H54 (cell line): ENCODE results near the gene INSL6.
"Not testable (repeated sequence)": the region's sequence is repeated elsewhere in the genome, so short reads cannot be mapped to it uniquely, and the experiment has no call there.

ENCODE experiments used
- DNase-seq: peaks from one replicate; pipeline ENCODE4 v3.0.0; 2011; ENCODE audit warnings: low spot score, mixed read lengths; ENCODE audit not compliant: insufficient read length
- FAIRE-seq: peaks from 3 replicates; lab custom pipeline; 2011; peaks lifted over from hg19 to GRCh38; lab: Jason Lieb, UNC
- POLR2A ChIP-seq: IDR thresholded peaks from 2 replicates; pipeline ENCODE4 v1.6.1; 2011; ENCODE audit warnings: low read depth, mild to moderate bottlenecking, low read length

The INSL6 gene, protein sequence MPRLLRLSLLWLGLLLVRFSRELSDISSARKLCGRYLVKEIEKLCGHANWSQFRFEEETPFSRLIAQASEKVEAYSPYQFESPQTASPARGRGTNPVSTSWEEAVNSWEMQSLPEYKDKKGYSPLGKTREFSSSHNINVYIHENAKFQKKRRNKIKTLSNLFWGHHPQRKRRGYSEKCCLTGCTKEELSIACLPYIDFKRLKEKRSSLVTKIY

DNA sequence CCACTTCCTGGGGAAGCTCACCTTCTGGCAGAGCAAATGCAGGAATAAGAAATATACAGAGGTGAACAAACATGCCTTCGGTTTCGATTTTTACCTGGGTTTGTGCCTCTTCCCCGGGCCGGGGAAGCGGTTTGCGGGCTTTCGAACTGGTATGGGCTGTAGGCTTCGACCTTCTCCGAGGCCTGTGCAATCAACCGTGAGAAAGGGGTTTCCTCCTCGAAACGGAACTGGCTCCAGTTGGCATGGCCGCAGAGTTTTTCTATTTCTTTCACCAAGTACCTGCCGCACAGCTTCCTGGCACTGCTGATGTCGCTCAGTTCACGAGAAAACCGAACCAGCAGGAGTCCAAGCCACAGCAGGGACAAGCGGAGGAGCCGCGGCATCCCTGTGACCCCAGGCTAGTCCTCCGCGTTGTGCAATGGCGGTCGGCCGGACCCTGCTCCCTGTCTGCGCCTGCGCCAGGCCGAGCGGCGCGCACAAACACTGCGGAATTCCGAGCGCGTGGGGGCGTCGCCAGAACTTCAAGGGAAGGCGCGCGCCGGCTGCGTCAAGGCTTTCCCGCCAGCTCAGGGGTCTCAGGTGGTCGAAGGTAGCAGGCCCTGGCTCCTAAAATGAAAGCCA is at the start of gene INSL6:
Gene INSL6 (minus strand): TSS at position 420 of the 621 bp plus-strand sequence. CDS start 37 bp downstream, at position 383.
- no peak for TF ChIP-seq POLR2A
- DNase-seq, result no peak
- no peak for FAIRE-seq

DNA sequence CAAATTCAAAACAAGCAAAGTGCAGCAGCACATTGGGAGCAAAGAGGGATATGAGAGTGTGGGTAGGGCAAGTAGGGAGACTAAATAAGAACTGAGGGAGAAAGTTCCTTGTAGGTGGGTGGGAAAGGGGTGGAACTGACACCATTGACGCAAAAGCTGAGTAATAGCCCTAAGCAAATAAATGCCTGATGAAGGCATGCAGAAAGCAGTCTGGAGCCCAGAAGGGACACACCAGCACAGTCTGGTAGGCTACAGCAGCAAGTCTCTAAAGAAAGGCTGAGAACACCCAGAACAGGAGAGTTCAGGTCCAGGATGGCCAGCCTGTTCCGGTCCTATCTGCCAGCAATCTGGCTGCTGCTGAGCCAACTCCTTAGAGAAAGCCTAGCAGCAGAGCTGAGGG is 45.8 kb upstream of the INSL6 start, which contains the start of gene INSL4:
Gene INSL4 (plus strand): TSS at position 208 of the 400 bp plus-strand sequence. CDS start 105 bp downstream, at position 313.
- TF ChIP-seq POLR2A, result no peak
- no peak for DNase-seq
- FAIRE-seq, result no peak

- no peak for FAIRE-seq
- DNase-seq, result no peak
- TF ChIP-seq POLR2A, result no peak
Observed at GRCh38 chr9:5230554-5230953, 45.1 kb upstream of the INSL6 start.

GRCh38 chr9:5205071-5205470 is 19.6 kb upstream of the INSL6 start:
- DNase-seq, result no peak

DNA sequence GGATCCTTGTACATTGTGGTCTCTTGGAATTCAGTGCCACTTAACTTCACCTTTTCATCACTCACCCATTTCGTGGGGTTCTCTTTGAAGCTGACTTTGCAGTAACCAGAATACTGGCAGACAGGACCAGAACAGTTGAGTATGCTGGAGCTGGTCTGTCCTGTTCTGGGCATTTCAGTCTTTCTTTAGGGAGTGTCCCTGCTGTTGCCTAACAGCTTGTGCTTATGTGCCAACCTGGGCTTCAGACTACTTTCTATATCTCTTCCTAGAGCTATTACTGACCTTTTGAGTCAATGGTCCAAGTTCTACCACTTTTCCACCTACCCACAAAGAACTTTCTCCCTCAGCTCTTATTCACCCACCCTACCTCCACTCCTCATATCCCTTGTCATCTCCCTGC is 10.0 kb upstream of the INSL6 start:
- no peak for TF ChIP-seq POLR2A
- no peak for FAIRE-seq

More at GRCh38 chr9:5205071-5205470, 19.6 kb upstream of the INSL6 start:
- FAIRE-seq, result no peak
- no peak for TF ChIP-seq POLR2A

GRCh38 chr9:5193345-5193744 is 7.9 kb upstream of the INSL6 start:
- no peak for TF ChIP-seq POLR2A
- FAIRE-seq (no peak), DNase-seq (no peak)

More for the DNA sequence above, 10.0 kb upstream of the INSL6 start:
- DNase-seq, result no peak

GRCh38 chr9:5191985-5192384 is 6.5 kb upstream of the INSL6 start:
- DNase-seq, result no peak
- FAIRE-seq, result no peak
- no peak for TF ChIP-seq POLR2A

DNA sequence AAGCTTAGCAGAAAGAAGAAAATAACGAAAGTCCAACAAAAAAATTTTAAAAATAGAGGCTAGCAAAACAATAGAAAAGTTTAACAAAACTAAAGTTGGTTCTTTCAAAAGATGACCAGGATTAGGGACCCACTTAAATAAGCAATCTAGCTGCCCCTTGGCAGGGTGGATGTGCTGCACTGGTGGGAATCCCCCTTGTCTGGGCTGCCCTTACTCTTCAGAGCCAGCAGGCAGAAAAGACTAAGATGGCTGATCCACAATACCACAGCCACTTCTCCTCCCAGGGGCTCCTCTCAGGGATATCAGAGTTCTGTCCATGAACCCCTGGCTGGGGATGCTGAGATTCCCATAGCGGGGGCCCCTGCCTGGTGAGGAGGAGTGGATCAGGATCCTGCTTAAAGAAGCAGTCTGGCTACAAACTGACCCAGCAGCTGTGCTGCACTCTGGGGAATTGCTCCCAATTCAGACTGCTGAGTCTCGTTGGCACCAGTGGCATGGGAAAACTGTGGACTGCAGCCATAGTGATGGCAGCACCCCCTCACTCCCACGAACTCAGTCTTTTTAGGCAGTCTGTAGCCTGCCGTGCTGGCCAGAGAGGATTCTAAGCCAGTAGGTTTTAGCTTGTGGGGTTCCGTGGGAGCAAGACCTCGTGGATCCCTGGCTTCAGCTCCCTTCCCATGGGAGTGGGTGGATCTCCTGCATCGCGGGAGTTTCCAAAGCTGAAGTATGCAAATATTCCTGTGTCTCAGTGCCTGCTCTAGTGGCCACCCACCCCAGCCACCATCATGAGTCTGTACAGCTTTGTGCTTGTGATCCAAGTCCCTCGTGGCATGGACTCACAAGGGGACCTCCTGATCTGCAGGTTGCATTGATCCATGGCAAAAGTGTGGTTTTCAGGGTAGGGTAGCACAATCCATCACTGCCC is 2.9 kb upstream of the INSL6 start:
- TF ChIP-seq POLR2A, result no peak
- DNase-seq (no peak), FAIRE-seq (no peak)

GRCh38 chr9:5186416-5187169 is 1.2 kb upstream of the INSL6 start:
- no peak for TF ChIP-seq POLR2A
- peak; percentile 87 for FAIRE-seq
- peak; percentile 21 for DNase-seq

DNA sequence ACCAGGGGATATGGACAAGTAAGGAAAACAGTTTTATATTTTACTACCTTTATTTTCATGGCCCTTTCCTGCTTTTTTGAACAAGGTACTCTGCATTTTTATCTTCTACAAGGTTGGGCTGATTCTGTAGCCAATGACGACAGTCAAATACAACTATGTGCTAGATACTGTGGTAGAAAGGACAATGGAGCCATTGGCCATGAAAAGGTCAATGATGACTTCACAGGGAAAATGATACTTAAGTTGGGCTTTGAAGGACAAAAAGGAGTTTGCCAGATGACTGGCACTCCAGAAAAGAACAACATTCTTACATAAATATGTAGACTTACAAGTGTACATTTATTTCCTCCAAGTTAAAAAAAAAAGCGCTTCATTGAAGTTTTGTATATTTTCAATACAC is 663 bp downstream of the INSL6 start:
- no peak for FAIRE-seq
- DNase-seq, result no peak
- TF ChIP-seq POLR2A, result no peak

- not testable (repeated sequence) for FAIRE-seq
Observed at GRCh38 chr9:5180631-5181030, 4.8 kb downstream of the INSL6 start.

DNA sequence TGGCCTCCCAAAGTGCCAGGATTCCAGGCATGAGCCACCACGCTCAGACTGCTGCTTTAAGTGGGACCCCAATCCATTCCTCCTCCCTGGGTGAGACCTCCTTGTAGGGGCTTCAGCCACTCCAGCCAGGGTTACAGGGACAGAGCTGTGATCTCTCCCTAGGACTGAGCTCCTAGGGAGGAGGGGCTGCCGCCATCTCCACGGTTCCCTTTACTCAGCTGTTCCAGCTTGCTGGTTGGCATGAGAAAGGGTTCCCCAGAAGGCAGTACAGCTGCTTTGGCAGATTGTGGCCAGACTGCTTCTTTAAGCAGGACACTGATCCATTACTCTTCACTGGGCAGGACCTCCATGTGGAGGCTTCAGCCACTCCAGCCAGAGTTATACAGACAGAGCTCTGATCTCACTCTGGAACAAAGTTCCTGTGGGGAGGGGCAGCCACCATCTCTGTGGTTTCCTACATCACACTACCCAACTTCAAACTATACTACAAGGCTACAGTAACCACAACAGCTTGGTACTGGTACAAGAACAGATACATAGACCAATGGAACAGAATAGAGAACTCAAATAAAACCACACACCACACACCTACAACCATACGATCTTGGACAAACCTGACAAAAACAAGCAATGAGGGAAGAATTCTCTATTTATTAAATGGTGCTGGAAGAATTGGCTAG is 7.2 kb downstream of the INSL6 start:
- DNase-seq (no peak), FAIRE-seq (no peak)
- TF ChIP-seq POLR2A, result no peak

More at GRCh38 chr9:5180631-5181030, 4.8 kb downstream of the INSL6 start:
- not testable (repeated sequence) for DNase-seq

DNA sequence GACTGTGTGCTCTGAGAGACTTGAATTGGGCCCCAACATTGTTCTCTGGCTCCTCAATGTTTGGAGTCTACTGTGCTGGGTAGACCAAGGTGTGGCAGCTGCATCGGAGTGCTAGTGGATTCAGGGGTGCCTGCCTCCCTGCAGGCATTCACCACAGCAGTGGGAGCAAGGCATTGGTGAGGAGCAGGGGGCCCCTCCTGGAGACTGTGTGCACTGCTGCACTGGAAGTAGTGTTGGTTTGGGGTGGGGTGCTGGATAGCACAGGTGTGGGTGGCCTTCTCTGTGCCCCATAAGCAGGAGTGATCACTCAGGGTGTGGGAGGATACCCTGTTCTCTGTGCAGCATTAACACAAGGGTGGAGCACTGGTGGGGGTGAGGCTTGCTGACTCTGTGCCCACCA is 39.2 kb downstream of the INSL6 start:
- DNase-seq, result no peak
- FAIRE-seq, result no peak

More for the DNA sequence above, 39.2 kb downstream of the INSL6 start:
- TF ChIP-seq POLR2A, result no peak
